GM18517 (cell line): ENCODE data around the gene PPP1CB.
"Not testable (repeated sequence)": the region's sequence is repeated elsewhere in the genome, so short reads cannot be mapped to it uniquely, and the experiment has no call there.

Experiments used
- ATAC-seq: cut with Tn5 transposase; IDR thresholded peaks from one replicate; pipeline ENCODE4 v1.9.1; 2021; ENCODE audit warnings: mild to moderate bottlenecking, moderate library complexity; ENCODE audit not compliant: unreplicated experiment

Gene PPP1CB

GRCh38 chr2:28772351-28772750 is 20.7 kb downstream of the PPP1CB start:
- ATAC-seq: no peak

- ATAC-seq: no peak
These were observed 24.8 kb downstream of the PPP1CB start for GRCh38 chr2:28776471-28776870.

- no peak for ATAC-seq
These were observed 26.8 kb downstream of the PPP1CB start for GRCh38 chr2:28778392-28778791.

- ATAC-seq: no peak
These were observed 27.4 kb downstream of the PPP1CB start for GRCh38 chr2:28779001-28779400.

GRCh38 chr2:28780496-28780895 is 28.9 kb downstream of the PPP1CB start:
- no peak for ATAC-seq

- ATAC-seq: no peak
These were observed 30.8 kb downstream of the PPP1CB start for GRCh38 chr2:28782423-28782822.

- ATAC-seq: not testable (repeated sequence)
These were observed 32.9 kb downstream of the PPP1CB start for GRCh38 chr2:28784570-28784969.

GRCh38 chr2:28796620-28797019 is 45.0 kb downstream of the PPP1CB start:
- no peak for ATAC-seq

- no peak for ATAC-seq
These were observed 50.1 kb downstream of the PPP1CB start for GRCh38 chr2:28801726-28802125.

GRCh38 chr2:28802975-28803429 is 51.4 kb downstream of the PPP1CB start:
- ATAC-seq: no peak

GRCh38 chr2:28809927-28810326 is 58.3 kb downstream of the PPP1CB start:
- ATAC-seq: peak; percentile 8

GRCh38 chr2:28810384-28811285 is 59.0 kb downstream of the PPP1CB start, which contains the start of gene SPDYA:
Gene SPDYA (plus strand): TSS chr2:28810834. CDS start chr2:28816015, 5,181 bp downstream.
- ATAC-seq: peak; percentile 63

- ATAC-seq: no peak
These were observed 66.4 kb downstream of the PPP1CB start for GRCh38 chr2:28818053-28818452.

GRCh38 chr2:28821295-28821958 is 69.8 kb downstream of the PPP1CB start:
- peak; percentile 63 for ATAC-seq

GRCh38 chr2:28822036-28822435 is 70.4 kb downstream of the PPP1CB start:
- no peak for ATAC-seq

GRCh38 chr2:28824207-28824606 is 72.6 kb downstream of the PPP1CB start:
- no peak for ATAC-seq

- no peak for ATAC-seq
These were observed 73.2 kb downstream of the PPP1CB start for GRCh38 chr2:28824870-28825269.

GRCh38 chr2:28828382-28828781 is 76.8 kb downstream of the PPP1CB start:
- ATAC-seq: no peak

- ATAC-seq: no peak
These were observed 82.3 kb downstream of the PPP1CB start for GRCh38 chr2:28833740-28834470.

- no peak for ATAC-seq
These were observed 84.2 kb downstream of the PPP1CB start for GRCh38 chr2:28835781-28836180.

GRCh38 chr2:28838971-28839370 is 87.3 kb downstream of the PPP1CB start:
- ATAC-seq: no peak
